Fibroblast of villous mesenchyme (primary cell): Measurements from ENCODE around the gene IDI1. TPM values are rescaled to one million over a fixed set of nuclear protein-coding genes. Genes with fewer than 3 reads are reported as not detected.

ENCODE experiments used
- DNase-seq: peaks from one replicate; pipeline ENCODE4 v3.0.0-alpha.2; 2010; ENCODE audit warnings: low read depth
- H3K4me3 ChIP-seq: 2 replicates; pipeline ENCODE4 v1.5.1; 2011; ENCODE audit warnings: low read depth, mild to moderate bottlenecking, low read length
- total RNA-seq: library from RNA; depleted of rRNA; stranded (reverse); fragments of >200 nt; gene quantifications from 2 replicates; pipeline ENCODE4 v1.2.3, GENCODE V29; 2012
- TF ChIP-seq, protein P1 (sequence below): IDR thresholded peaks from 2 replicates; pipeline ENCODE4 v1.5.1; 2012; ENCODE audit warnings: low read depth, mild to moderate bottlenecking, low read length; ENCODE audit not compliant: insufficient read depth

The IDI1 gene
- total RNA-seq, 1 donor: 174 TPM

- TF ChIP-seq, protein P1, sequence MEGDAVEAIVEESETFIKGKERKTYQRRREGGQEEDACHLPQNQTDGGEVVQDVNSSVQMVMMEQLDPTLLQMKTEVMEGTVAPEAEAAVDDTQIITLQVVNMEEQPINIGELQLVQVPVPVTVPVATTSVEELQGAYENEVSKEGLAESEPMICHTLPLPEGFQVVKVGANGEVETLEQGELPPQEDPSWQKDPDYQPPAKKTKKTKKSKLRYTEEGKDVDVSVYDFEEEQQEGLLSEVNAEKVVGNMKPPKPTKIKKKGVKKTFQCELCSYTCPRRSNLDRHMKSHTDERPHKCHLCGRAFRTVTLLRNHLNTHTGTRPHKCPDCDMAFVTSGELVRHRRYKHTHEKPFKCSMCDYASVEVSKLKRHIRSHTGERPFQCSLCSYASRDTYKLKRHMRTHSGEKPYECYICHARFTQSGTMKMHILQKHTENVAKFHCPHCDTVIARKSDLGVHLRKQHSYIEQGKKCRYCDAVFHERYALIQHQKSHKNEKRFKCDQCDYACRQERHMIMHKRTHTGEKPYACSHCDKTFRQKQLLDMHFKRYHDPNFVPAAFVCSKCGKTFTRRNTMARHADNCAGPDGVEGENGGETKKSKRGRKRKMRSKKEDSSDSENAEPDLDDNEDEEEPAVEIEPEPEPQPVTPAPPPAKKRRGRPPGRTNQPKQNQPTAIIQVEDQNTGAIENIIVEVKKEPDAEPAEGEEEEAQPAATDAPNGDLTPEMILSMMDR: no peak
- H3K4me3 ChIP-seq: no peak overlapping the region
- no peak for DNase-seq
These were observed 41.8 kb upstream of the IDI1 start for GRCh38 chr10:1090696-1091095.

DNA sequence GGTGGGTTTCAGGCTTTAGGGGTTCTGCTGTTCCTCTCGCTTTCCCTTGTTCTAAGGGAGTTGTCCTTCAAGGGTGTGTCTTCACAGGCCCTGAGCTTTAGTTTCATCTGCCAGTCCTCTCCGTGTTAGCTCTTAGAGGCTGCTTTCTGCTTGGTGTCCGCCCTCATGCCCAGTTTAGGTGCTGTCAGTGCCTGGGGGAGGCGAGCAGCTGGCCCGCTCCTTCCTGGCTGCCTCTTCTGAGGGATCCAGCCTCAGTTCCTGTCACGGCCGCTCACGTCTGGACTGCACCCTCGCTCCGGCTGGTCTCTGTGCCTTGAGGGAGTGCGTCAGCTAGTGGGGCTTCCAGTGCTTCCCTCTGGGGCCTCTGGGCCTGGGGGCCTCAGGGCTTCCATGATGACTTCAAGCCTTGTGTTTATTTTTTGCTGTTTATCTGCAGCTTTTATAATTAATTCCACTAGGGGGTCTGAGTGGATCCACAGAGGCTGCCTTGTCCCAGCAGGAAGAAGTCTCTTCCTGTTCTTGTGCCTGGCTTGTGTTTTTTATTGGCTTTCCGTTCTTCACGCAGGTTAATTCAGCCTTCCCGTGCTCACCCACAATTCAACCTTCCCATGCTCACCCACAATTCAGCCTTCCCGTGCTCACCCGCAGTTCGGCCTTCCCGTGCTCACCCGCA, 40.2 kb upstream of the IDI1 start:
- TF ChIP-seq, protein P1: no peak

DNA sequence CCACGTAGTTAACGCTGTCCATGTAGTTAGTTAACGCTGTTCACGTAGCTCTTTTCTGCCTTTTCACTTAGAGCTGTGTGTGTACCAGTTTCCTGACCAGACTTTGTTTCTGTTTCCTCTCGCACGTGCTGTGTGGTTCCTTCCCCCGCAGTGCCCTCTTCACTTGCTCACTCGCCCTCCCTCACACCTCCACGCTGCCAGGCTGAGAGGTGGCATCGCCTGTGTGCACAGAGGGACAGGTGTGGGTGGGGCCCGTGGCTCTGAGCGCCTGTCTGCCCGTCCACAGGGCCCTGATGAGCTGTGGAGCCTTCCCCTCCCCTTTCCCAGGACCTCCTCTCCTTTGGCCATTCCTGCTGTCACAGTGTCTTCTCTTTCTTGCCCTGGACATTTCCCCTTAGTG, 37.9 kb upstream of the IDI1 start:
- no peak overlapping the region for H3K4me3 ChIP-seq
- TF ChIP-seq, protein P1: no peak
- DNase-seq: no peak

More for the DNA sequence above, 40.2 kb upstream of the IDI1 start:
- DNase-seq: no peak
- H3K4me3 ChIP-seq: no peak overlapping the region

DNA sequence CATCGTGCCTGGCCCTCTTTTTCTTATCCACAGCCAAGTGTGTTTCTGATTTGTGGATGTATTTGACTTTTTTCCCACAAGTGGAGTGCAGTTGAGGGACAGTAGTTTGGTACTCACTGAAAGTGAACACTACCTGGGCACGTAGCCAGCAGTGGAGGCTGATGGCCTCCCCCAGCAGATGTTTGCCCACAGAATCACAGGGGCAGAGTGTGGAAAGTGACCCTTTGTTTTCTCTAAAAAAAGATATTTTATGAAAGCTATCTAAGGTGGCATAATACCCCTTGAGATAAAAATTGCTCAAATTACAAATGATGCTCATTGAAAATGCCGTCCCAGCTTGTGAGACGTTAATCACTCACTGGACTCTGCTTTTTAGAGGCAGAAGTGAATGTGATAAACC, 36.3 kb upstream of the IDI1 start:
- no peak for DNase-seq
- H3K4me3 ChIP-seq: no peak overlapping the region
- TF ChIP-seq, protein P1: no peak

- no peak for DNase-seq
- H3K4me3 ChIP-seq: no peak overlapping the region
- TF ChIP-seq, protein P1: no peak
These were observed 35.4 kb upstream of the IDI1 start for GRCh38 chr10:1084011-1084950.

DNA sequence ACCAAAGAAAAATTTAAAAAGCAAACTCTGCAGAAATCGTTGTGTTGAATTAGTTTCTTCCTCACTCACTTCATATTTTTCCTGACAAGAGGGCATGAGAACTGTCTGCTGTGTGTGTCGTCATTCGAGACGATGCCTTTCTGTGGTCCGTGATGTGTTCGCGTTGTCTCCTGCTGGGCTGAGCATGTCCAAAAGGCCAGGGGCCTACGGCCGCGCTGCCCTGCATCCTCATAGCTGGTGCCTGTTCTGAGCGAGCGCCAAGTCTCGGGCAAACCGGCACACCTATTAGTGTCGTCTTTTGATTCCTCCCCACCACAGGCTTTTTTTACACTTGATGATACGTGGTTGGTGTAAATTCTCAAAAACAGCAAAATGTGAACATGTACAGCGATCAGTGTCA, 34.7 kb upstream of the IDI1 start:
- no peak overlapping the region for H3K4me3 ChIP-seq
- no peak for DNase-seq
- TF ChIP-seq, protein P1: no peak
